NCI-H526 (cell line): ENCODE data around the gene ASF1B.

Experiments used
- DNase-seq, 2 experiments: peaks; one replicate each; lab custom pipeline; 2025; lab: John Stamatoyannopoulos, UW

The ASF1B gene

DNA sequence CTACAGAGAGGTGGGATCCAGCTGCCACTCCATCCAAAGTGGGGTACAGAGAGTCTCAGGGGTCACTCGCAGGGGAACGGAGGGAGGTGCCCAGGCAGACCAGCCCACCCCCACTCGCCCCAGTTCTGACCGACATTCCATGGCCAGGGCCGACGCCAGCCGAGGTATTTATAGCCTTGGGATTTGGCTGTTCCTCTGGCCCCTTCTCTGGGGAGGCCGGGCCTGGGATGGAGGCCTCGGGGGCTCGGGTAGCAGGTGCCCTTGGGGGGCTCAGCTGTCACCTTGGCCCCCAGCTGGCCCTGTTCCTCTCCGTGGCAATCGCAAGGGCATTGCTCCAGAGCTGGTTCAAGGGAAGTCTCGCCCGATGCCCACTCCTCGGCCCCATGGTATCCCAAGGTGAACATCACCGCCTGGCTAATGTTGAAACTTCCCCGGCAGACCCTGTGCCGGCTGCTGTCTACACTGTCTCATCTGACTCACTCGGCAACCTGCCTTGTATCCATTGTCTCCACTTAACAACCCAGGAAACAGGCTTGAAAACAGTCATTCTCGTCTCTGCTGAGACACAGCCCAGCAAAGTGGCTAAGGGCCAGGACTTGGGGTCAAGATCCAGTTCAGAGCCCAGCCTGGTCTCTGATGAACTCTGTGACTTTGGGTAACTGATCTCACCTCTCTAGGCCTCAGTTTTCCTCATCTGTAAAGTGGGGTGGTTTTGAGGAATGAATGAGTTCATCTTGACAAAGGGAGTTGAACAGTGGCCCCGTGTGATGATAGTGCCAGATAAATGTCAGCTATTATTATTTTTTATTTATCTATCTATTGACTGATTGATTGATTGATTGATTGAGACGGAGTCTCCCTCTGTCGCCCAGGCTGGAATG, 28.6 kb downstream of the ASF1B start:
- no peak for DNase-seq

DNA sequence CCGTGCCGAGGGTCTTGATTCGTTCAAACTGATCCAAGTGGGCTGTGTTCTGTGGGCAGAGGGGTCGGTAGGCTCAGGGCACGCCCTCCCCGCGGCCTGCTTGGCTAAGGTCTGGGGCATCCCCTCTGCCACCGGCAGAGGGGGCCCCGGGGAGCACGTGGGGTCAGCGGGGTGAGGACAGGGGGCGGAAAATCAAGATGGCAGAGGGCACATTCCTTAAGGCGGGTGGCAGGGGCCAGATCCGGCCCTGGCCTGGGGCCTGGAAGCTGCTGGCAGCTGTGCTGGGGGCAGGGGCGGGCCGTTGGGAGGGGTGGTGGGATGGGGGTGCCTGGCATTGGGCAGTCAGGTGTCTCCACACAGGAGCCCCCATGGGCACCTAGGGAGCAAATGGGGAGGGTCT, 29.5 kb downstream of the ASF1B start:
- no peak for DNase-seq

DNA sequence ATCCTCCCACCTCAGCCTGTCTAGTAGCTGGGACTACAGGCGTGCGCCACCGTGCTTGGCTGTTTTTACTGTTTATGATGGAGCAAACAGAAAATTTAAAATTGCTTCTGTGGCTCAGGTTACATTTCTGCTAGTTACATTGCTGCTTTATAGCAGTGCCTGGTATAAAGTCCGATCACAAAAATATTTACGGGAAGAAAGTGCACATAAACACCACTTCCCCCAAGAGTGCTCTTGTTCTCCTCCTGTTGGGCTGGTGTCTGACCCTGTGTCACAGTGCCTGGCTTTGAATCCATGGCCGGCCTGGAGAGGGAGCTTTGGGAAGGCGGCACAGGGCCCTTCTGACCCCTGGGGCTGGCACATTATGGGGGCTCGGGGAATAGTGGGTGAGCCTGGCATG, 30.7 kb downstream of the ASF1B start:
- no peak for DNase-seq

- DNase-seq, result no peak
Observed at GRCh38 chr19:14103310-14103709, 33.1 kb downstream of the ASF1B start.

GRCh38 chr19:14102756-14103155, 33.6 kb downstream of the ASF1B start:
- no peak for DNase-seq

DNA sequence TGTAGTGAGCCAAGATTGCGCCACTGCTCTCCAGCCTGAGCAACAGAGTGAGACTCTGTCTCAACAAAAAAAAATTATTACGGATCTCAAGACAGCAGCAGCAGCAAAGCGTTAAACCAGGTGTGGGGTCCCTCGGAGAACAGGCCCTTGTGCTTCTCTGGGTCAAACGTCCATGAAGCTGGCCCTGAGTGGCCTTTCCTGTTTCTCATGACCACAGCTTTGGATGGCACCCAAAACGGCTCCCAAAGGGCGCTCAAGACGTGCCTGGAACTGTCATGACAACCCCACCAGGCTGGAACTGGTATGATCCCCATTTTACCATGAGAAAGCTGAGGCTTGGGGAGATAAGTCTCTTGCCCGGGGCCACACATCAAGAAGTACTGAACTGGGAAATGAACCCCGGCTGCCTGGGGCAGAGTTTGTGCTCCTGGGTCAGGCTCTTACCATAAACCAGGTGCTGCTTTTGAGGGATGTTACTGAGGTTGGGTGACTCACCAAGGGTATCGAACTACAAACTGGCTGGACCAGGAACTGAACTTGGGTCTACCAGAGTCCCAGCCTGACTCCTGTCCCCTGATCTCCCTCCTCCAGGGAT, 34.2 kb downstream of the ASF1B start:
- DNase-seq, result no peak

DNA sequence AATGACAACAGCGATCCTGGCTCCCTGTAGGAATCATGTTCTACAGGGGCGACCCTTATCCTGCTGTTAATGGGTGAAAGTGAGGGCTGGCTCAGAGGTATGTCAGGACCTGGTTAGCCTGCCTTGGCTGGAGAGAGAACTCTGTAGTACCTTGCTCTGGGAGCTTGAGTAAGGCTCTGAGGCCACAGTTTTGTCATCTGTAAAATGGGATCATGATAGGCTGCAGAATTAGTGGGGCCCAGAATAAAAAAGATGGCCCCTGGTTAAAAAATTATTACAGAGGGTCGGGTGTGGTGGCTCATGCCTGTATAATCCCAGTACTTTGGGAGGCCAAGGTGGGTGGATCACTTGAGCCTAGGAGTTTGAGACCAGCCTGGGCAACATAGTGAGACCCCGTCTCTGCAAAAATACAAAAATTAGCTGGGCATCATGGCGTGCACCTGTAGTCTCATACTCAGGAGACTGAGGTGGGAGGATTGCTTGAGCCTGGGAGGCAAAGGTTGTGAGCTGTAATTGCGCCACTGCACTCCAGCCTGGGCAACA, 35.3 kb downstream of the ASF1B start:
- no peak for DNase-seq

- DNase-seq, result no peak
Observed at GRCh38 chr19:14097532-14098151, 38.7 kb downstream of the ASF1B start.

- DNase-seq, result no peak
Observed at GRCh38 chr19:14096272-14096992, 40.0 kb downstream of the ASF1B start.

DNA sequence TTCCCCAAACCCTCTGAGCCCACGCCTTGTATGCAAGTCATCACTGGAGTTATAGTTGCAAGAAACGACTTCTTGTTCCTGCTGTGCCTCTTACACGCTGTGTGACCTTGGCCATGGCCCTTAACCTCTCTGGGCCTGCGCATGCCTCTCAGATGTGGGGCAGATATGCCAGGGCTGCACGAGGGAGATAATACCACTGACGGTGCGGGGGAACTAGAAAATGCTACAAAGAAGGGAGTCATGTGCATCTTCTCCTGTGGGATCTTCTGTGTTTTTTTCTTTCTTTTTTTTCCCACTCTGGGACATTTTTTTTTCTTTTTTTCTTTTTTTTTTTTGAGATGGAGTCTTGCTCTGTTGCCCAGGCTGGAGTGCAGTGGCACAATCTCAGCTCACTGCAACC, 41.5 kb downstream of the ASF1B start:
- DNase-seq, result no peak

DNA sequence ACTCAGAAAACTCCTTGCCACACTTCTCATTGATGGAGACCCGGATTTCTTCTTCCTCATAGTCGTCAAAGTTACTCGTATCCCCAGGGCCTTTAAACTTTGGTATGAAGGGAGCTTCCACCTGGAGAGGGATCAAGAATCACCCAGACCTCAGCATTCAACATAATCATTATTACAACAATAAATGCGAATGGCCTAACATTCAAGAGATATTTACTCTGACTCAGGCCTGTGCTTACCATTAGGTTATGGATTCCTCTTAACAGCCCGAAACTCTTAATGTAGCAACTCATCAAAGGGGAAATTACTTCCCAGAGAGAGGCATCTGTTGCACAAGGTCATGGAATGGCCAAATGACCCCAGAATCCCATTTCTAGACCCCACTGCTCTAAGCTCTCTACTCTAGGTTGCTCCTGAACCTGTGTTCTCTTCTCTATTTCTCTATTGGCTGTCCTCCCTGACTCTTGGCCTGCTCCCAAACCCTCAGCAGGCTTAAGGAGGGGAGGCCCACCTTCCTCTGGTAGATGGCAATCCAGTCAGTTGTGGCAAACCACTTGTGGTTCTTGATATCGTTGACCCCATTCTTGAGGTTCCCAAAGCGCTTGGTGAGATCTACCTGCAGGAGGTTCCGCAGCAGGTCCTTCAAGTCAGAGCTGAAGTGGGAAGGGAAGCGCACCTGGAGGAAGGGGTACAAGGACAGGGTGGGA, 43.1 kb downstream of the ASF1B start:
- no peak for DNase-seq

GRCh38 chr19:14091813-14092462, 44.5 kb downstream of the ASF1B start:
- no peak for DNase-seq

GRCh38 chr19:14091081-14091812, 45.1 kb downstream of the ASF1B start:
- peak; percentile 17 to 52 for DNase-seq

GRCh38 chr19:14090509-14091080, 45.8 kb downstream of the ASF1B start, which contains the start of gene SAMD1:
SAMD1 (minus strand) TSS chr19:14090751.
- peak in 1 of 2 experiments; percentile 87 for DNase-seq

DNA sequence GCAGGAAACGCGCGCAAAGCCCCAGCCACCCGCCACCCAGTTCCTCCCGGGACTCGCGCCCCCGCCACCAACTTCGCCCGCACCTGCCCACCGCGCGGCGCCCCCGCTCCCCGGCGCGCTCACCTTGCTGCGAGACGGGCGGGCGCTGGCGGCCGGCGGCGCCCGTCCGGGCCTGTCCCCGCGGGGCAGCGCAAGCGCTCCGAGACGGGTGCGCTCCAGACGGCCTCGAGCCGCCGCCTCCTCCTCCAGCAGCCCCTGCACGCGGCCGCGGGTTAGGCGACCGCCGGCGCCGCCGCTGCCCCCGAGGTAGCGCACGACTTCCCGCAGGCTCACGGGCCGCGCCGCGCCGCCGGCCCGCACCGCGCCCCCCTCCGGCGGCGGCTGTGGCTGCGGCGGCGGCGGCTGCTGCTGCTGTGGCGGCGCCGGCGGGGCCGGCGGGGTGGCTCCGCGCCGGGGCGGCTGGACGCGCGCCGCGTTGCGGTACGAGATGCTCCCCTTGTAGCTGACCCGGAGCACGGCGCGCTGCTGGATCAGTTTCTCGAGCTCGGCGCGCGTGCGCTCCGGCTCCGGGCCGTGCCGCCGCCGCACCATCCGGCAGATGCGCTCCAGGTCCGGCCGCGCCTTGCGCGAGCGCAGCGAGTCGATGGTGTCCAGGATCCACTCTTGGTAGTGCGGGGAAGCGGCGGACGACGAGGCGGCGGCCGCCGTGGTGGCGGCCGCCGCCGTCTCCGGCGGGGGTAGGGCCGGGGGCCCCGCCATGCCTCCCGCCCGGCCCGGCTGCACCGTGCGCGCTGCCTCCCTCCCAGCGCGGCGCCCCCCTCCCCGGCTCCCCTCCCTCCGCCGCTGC, 46.5 kb downstream of the ASF1B start:
- peak in 1 of 2 experiments; percentile 61 for DNase-seq

GRCh38 chr19:14089412-14089661, 47.1 kb downstream of the ASF1B start:
- peak in 1 of 2 experiments; percentile 21 for DNase-seq

DNA sequence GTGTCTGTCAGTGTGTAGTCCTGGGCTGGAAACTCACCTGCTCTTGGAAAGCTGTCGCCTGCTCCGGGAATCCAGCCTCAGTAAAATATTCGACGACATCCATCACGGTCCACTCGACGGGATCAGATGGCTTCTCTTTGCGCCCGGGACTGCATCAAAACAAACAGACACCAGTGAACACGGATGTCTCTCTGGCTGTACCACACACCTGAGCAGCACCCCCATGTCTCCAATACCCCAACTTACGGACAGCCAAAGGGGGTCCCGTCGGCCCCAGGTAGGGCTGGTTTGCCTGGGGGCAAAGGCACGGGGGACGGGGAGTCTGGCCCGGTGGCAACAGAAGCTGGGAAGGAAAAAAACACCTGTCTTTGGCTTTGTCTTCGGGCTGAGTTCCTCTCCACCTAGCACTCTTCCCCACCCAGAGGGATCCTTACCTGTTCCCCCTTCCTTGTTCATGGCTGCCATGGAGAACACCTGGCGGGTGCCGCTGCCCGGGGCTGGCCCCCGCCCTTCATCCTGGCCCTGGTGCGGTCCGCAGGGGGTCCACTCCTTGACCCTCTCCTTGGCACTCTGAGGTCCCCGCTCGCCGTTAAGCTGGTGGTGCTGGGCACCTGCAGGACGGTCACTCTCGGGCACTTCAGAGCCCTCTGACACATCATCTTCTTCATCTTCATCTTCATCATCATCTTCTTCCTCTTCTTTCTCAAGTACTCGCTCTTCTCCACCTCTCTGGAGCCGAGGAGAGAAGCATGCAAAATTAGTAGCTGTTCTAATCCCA, 47.6 kb downstream of the ASF1B start:
- DNase-seq, result no peak

DNA sequence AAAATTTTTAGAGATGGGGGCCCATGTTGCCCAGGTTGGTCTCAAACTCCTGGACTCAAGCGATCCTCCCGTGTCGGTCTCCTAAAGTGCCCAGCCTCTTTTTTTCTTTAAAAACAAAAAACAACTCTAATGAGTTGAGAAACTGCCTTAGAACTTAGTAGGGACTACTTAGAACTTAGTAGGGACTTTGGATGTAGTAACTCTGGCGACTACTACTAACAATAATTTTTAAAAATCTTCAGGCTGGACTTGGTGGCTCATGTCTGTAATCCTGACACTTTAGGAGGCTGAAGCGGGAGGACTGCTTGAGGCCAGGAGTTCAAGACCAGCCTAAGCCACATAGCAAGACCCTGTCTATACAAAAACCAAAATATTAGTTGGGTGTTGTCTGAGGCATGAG, 50.3 kb downstream of the ASF1B start:
- DNase-seq, result no peak
